ENCODE data around the gene SLC25A1.

SLC25A1 gene

GRCh38 chr22:19137384-19138216 lies 40.9 kb downstream of the SLC25A1 start:
- DNase-seq (ENCODE audit: low spot score): no peak

GRCh38 chr22:19136915-19137314 lies 41.6 kb downstream of the SLC25A1 start:
- no peak for DNase-seq (ENCODE audit: low spot score)

DNA sequence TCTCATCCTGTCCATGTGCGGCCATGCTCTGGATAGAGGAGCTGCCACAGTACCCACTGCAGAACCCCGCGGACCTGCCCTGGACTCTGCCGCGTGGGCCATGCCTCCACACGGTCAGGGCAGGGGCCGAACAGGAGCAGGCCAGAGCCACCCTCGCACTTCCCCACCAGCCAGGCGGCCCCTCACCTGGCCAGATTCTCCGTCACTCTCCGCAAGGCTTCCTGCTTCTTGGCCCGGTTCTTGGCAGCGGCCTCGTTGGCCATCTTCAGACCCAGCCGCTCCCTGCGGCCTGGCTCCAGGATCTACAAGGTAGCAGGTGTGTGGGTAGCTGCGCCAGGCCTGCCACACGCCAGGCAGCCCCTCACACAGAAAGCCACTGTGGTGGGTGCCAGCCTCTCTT lies 43.7 kb downstream of the SLC25A1 start:
- DNase-seq (ENCODE audit: low spot score): no peak

GRCh38 chr22:19134176-19134831 lies 44.2 kb downstream of the SLC25A1 start:
- no peak for DNase-seq (ENCODE audit: low spot score)

- DNase-seq (ENCODE audit: low spot score): no peak
These were observed 45.0 kb downstream of the SLC25A1 start for GRCh38 chr22:19133561-19133960.

- DNase-seq (ENCODE audit: low spot score): no peak
These were observed 45.7 kb downstream of the SLC25A1 start for GRCh38 chr22:19132693-19133400.

DNA sequence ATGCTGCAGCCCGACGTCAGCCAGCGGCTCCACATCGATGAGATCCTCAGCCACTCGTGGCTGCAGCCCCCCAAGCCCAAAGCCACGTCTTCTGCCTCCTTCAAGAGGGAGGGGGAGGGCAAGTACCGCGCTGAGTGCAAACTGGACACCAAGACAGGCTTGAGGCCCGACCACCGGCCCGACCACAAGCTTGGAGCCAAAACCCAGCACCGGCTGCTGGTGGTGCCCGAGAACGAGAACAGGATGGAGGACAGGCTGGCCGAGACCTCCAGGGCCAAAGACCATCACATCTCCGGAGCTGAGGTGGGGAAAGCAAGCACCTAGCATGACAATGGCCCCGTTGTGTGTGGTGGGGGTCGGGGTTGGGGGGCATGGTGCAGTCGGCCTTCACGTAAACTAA lies 46.4 kb downstream of the SLC25A1 start:
- no peak for DNase-seq (ENCODE audit: low spot score)

- no peak for DNase-seq (ENCODE audit: low spot score)
These were observed 46.9 kb downstream of the SLC25A1 start for GRCh38 chr22:19131685-19132015.

DNA sequence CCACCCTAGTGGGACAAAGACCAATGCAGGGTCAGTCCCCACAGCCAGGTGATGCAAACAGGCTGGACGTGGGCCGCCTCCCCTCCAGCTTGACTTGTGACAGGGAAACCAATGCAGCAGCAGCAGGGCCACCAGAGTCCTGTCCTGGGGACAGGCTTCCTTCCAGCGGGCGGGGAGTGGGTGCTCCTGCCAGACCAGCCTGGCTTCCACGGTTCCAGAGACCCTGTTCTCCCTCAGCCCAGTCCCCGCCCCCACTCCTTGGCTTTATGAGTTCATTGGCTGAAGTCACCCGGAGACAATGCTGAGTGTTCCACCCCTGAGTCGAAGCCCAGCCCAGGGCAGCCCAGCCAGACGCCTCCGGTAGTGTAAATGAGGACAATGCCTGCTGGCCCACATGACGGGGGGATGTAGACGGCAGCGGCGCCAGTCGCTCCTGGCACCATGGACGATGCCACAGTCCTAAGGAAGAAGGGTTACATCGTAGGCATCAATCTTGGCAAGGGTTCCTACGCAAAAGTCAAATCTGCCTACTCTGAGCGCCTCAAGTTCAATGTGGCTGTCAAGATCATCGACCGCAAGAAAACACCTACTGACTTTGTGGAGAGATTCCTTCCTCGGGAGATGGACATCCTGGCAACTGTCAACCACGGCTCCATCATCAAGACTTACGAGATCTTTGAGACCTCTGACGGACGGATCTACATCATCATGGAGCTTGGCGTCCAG lies 47.4 kb downstream of the SLC25A1 start, which contains the start of gene TSSK2:
TSS of gene TSSK2 (plus strand) at position 350 of the 726 bp plus-strand sequence. CDS start at position 442, 92 bp downstream.
- DNase-seq (ENCODE audit: low spot score): no peak

GRCh38 chr22:19129871-19130270 lies 48.7 kb downstream of the SLC25A1 start:
- no peak for DNase-seq (ENCODE audit: low spot score)

GRCh38 chr22:19128946-19129727 lies 49.4 kb downstream of the SLC25A1 start:
- no peak for DNase-seq (ENCODE audit: low spot score)

- no peak for DNase-seq (ENCODE audit: low spot score)
These were observed 50.5 kb downstream of the SLC25A1 start for GRCh38 chr22:19128009-19128401.

DNA sequence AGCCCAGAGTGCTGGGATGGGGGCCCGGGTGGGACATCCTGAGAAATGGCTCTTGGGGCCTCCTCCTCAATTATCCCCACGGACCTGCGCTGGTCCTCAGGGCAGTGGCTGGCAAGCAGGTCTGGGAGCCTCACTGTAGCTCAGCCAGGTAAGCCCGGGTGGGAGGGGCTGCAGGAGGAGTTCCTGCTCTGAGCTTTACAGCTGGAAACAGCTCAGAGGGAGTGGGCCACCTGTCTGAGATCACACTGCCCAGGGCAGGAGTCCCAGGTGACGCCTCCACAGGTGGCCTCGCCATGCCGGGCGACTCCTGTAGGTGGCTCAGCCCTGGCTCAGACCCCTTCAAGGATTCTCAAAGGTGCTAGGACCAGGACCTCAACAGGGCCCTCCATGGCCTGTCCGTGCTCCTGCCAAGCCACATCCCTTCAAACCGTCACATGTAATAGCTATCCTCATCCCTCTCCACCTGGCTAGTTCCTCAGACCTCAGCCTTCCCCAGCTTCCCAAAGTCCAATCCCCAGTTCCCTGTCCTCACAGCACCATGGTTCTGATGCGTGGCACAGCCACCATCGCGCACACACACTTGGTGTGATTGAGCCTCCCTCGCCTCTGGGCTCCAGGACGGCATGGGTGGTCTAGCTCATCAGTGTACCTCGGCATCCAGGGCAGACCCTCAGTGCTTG lies 51.1 kb downstream of the SLC25A1 start:
- no peak for DNase-seq (ENCODE audit: low spot score)

GRCh38 chr22:19126309-19127273 lies 51.9 kb downstream of the SLC25A1 start:
- no peak for DNase-seq (ENCODE audit: low spot score)

Measured in LoVo (cell line).